SU-DHL-6 (cell line): ENCODE measurements around the gene NPEPL1.

ENCODE experiments used
- EZH2phosphoT487 ChIP-seq: fragments of 200-600 bp; sonication (generic), shearing (Covaris generic); conservative IDR thresholded peaks from 2 replicates; pipeline ENCODE4 v1.6.1; 2018; ENCODE audit warnings: mild to moderate bottlenecking, antibody characterized with exemption, low read length, moderate library complexity, mixed read lengths
- TF ChIP-seq, protein P1 (sequence below): fragments of 200-600 bp; sonication (generic); IDR thresholded peaks from one replicate; pipeline ENCODE4 v1.5.1; 2017; ENCODE audit warnings: antibody characterized with exemption, mild to moderate bottlenecking, low read length, moderate library complexity; ENCODE audit not compliant: insufficient read depth, poor library complexity, severe bottlenecking

DNA sequence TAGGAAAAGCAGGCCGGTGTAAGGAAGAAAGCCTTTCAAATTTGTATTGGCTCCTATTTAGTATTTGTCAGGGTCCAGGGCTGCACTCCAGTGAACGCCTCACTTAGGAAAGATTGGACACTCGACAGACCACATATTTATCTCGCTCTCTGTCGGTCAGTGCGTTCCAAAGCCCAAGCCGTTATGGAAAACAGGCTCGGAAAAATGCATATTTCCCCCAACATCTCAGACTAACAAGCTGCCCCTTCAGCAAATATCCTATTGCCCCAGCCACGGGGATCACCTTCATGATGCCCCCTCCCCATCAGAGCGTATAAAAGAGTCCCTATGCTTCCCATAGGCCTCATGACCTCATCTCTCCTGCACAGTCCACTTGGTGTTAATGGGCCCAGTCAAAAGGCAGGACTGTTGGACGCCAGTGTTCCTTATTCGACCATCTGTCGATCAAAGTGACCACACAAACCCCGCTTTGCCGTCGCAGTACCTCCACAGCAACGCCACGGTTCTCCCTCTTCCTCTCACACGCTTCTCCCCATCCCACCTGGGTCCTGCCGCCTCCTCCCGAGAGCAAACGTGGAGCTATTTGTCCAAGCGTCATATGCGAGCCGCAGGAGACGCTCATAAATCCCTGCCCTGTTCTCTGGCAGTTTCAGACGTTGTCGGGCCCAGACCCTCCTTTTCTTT lies 63.3 kb downstream of the NPEPL1 start:
- TF ChIP-seq, protein P1, sequence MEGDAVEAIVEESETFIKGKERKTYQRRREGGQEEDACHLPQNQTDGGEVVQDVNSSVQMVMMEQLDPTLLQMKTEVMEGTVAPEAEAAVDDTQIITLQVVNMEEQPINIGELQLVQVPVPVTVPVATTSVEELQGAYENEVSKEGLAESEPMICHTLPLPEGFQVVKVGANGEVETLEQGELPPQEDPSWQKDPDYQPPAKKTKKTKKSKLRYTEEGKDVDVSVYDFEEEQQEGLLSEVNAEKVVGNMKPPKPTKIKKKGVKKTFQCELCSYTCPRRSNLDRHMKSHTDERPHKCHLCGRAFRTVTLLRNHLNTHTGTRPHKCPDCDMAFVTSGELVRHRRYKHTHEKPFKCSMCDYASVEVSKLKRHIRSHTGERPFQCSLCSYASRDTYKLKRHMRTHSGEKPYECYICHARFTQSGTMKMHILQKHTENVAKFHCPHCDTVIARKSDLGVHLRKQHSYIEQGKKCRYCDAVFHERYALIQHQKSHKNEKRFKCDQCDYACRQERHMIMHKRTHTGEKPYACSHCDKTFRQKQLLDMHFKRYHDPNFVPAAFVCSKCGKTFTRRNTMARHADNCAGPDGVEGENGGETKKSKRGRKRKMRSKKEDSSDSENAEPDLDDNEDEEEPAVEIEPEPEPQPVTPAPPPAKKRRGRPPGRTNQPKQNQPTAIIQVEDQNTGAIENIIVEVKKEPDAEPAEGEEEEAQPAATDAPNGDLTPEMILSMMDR: no peak
- no peak for TF ChIP-seq EZH2phosphoT487
